HepG2 (cell line): ENCODE data around the gene PPM1E. TPM values are rescaled to one million over a fixed set of nuclear protein-coding genes. Genes with fewer than 3 reads are reported as not detected.

Source experiments
- DPF2 ChIP-seq: sonication (generic); formaldehyde crosslinking; IDR thresholded peaks from 2 replicates; pipeline ENCODE4 v1.4.0; 2020; ENCODE audit warnings: mild to moderate bottlenecking, low read depth, missing genetic modification reagents, borderline replicate concordance
- FOXO1 ChIP-seq: sonication (generic); formaldehyde crosslinking; IDR thresholded peaks from 2 replicates; pipeline ENCODE4 v1.4.0; 2020; ENCODE audit warnings: missing genetic modification reagents
- GLMP ChIP-seq: sonication (generic); formaldehyde crosslinking; IDR thresholded peaks from 2 replicates; pipeline ENCODE4 v1.9.0; 2021; ENCODE audit warnings: missing genetic modification reagents, mild to moderate bottlenecking, borderline replicate concordance
- MEIS2 ChIP-seq: sonication (generic); formaldehyde crosslinking; IDR thresholded peaks from 2 replicates; pipeline ENCODE4 v1.9.0; 2021; ENCODE audit warnings: mild to moderate bottlenecking, missing genetic modification reagents
- PITX1 ChIP-seq: sonication (generic); formaldehyde crosslinking; IDR thresholded peaks from 2 replicates; pipeline ENCODE4 v1.5.1; 2020; ENCODE audit warnings: mild to moderate bottlenecking, missing genetic modification reagents
- SOX5 ChIP-seq: IDR thresholded peaks from 2 replicates; pipeline ENCODE4 v1.6.1; 2016; ENCODE audit warnings: borderline replicate concordance
- TEAD3 ChIP-seq: optimal IDR thresholded peaks from 2 replicates; pipeline ENCODE3; 2016; ENCODE audit warnings: borderline replicate concordance
- ZBTB37 ChIP-seq: sonication (generic); formaldehyde crosslinking; IDR thresholded peaks from 2 replicates; pipeline ENCODE4 v1.4.0; 2020; ENCODE audit warnings: mild to moderate bottlenecking, missing genetic modification reagents
- ZNF512B ChIP-seq: sonication (generic); formaldehyde crosslinking; IDR thresholded peaks from 2 replicates; pipeline ENCODE4 v1.5.1; 2020; ENCODE audit warnings: missing genetic modification reagents, mild to moderate bottlenecking, borderline replicate concordance
- ZSCAN22 ChIP-seq: sonication (generic); formaldehyde crosslinking; IDR thresholded peaks from 2 replicates; pipeline ENCODE4 v1.4.0; 2020; ENCODE audit warnings: mild to moderate bottlenecking, missing genetic modification reagents
- ZSCAN9 ChIP-seq: IDR thresholded peaks from 2 replicates; pipeline ENCODE4 v1.6.1; 2016; ENCODE audit warnings: borderline replicate concordance
- polyA plus RNA-seq, 8 experiments: library from polyadenylated mRNA; depleted of rRNA in 3 of 8; stranded (reverse) in 7 of 8; unstranded in 1 of 8; fragments of >200 nt; fragmentation: Illumina TruSeq in 4 of 8; extraction: Trizol in 4 of 8; gene quantifications; 2 replicates each; pipeline versions ENCODE4 v1.2.1 to v1.2.3, GENCODE V29; 2011 to 2016; ENCODE audit warnings: low read depth in 4 of 8, missing spikeins in 1 of 8, mixed read lengths in 1 of 8; ENCODE audit not compliant: insufficient read depth in 1 of 8
- total RNA-seq, 5 experiments: library from RNA; depleted of rRNA; stranded (reverse); fragments of >200 nt; fragmentation: Illumina TruSeq; extraction: Trizol; gene quantifications; 2 replicates each; pipeline ENCODE4 v1.2.3, GENCODE V29; 2016; ENCODE audit warnings: low read depth in 1 of 5
- TF ChIP-seq, protein P1 (sequence below): sonication (generic); formaldehyde crosslinking; conservative IDR thresholded peaks from 2 replicates; pipeline ENCODE4 v1.8.0; 2022; ENCODE audit warnings: mild to moderate bottlenecking, moderate library complexity, missing genetic modification reagents
- TF ChIP-seq, protein P2 (sequence below): sonication (generic); formaldehyde crosslinking; IDR thresholded peaks from 2 replicates; pipeline ENCODE4 v1.4.0; 2020; ENCODE audit warnings: missing genetic modification reagents
- TF ChIP-seq, protein P3 (sequence below): sonication (generic); formaldehyde crosslinking; IDR thresholded peaks from 2 replicates; pipeline ENCODE4 v1.4.0; 2020; ENCODE audit warnings: mild to moderate bottlenecking, missing genetic modification reagents, borderline replicate concordance

PPM1E gene
- total and polyA plus RNA-seq, 2 of the 13 experiments (the other 11 are each of a cell fraction or from before 2014, with no cell fraction given): 0.15 TPM; not detected in 1

DNA sequence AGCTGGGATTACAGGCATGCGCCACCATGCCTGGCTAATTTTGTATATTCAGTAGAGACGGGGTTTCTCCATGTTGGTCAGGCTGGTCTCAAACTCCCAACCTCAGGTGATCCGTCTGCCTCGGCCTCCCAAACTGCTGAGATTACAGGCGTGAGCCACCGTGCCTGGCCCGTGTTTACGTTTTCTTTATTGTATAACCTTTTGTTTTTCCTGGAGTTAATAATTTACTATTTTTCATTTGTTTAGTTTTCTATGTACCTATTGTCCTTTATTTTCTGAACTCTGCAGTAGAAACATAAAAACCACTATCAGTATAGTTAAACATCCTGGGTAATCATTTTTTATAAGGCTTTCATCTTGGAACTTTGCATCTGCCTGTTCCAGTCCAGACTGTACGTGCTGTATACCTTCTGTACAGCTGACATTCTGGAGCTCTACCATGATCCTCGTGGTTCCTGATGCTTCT, 73.6 kb downstream of the PPM1E start (continued):
- TF ChIP-seq, protein P1, sequence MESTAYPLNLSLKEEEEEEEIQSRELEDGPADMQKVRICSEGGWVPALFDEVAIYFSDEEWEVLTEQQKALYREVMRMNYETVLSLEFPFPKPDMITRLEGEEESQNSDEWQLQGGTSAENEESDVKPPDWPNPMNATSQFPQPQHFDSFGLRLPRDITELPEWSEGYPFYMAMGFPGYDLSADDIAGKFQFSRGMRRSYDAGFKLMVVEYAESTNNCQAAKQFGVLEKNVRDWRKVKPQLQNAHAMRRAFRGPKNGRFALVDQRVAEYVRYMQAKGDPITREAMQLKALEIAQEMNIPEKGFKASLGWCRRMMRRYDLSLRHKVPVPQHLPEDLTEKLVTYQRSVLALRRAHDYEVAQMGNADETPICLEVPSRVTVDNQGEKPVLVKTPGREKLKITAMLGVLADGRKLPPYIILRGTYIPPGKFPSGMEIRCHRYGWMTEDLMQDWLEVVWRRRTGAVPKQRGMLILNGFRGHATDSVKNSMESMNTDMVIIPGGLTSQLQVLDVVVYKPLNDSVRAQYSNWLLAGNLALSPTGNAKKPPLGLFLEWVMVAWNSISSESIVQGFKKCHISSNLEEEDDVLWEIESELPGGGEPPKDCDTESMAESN (CRISPR knock-in tag): no peak
- TF ChIP-seq FOXO1 (CRISPR knock-in tag) (peak; percentile 90), ZBTB37 (no peak), ZNF512B (CRISPR knock-in tag) (no peak), SOX5 (peak; percentile 99), ZSCAN22 (CRISPR knock-in tag) (no peak), GLMP (CRISPR knock-in tag) (no peak), TEAD3 (peak; percentile 27), ZSCAN9 (CRISPR knock-in tag) (no peak), DPF2 (no peak), PITX1 (no peak), MEIS2 (no peak)
- TF ChIP-seq, protein P2, sequence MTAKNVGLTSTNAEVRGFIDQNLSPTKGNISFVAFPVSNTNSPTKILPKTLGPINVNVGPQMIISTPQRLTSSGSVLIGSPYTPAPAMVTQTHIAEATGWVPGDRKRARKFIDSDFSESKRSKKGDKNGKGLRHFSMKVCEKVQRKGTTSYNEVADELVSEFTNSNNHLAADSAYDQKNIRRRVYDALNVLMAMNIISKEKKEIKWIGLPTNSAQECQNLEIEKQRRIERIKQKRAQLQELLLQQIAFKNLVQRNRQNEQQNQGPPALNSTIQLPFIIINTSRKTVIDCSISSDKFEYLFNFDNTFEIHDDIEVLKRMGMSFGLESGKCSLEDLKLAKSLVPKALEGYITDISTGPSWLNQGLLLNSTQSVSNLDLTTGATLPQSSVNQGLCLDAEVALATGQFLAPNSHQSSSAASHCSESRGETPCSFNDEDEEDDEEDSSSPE (CRISPR knock-in tag): no peak
- TF ChIP-seq, protein P3, sequence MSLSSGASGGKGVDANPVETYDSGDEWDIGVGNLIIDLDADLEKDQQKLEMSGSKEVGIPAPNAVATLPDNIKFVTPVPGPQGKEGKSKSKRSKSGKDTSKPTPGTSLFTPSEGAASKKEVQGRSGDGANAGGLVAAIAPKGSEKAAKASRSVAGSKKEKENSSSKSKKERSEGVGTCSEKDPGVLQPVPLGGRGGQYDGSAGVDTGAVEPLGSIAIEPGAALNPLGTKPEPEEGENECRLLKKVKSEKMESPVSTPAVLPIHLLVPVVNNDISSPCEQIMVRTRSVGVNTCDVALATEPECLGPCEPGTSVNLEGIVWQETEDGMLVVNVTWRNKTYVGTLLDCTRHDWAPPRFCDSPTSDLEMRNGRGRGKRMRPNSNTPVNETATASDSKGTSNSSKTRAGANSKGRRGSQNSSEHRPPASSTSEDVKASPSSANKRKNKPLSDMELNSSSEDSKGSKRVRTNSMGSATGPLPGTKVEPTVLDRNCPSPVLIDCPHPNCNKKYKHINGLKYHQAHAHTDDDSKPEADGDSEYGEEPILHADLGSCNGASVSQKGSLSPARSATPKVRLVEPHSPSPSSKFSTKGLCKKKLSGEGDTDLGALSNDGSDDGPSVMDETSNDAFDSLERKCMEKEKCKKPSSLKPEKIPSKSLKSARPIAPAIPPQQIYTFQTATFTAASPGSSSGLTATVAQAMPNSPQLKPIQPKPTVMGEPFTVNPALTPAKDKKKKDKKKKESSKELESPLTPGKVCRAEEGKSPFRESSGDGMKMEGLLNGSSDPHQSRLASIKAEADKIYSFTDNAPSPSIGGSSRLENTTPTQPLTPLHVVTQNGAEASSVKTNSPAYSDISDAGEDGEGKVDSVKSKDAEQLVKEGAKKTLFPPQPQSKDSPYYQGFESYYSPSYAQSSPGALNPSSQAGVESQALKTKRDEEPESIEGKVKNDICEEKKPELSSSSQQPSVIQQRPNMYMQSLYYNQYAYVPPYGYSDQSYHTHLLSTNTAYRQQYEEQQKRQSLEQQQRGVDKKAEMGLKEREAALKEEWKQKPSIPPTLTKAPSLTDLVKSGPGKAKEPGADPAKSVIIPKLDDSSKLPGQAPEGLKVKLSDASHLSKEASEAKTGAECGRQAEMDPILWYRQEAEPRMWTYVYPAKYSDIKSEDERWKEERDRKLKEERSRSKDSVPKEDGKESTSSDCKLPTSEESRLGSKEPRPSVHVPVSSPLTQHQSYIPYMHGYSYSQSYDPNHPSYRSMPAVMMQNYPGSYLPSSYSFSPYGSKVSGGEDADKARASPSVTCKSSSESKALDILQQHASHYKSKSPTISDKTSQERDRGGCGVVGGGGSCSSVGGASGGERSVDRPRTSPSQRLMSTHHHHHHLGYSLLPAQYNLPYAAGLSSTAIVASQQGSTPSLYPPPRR (CRISPR knock-in tag): no peak
